ENCODE data around the gene SERTAD3.

Gene SERTAD3

DNA sequence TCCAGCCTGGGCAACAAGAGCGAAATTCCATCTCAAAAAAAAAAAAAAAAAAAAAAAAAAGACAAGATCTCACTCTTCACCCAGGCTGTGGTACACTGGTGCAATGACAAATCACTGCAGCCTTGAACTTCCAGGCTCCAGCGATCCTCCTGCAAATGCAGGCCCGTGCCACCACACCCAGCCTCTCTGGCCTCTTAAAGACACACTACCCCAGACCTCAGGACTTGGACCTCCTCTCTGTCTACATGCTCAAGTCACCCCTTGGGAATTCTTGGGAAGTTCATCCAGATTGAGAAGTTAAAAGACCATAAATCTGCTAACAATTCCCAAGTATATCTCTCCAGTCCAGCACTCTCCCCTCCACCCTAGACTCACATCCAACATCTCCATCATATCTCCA lies 43.6 kb downstream of the SERTAD3 start:
- TF ChIP-seq, protein P1, sequence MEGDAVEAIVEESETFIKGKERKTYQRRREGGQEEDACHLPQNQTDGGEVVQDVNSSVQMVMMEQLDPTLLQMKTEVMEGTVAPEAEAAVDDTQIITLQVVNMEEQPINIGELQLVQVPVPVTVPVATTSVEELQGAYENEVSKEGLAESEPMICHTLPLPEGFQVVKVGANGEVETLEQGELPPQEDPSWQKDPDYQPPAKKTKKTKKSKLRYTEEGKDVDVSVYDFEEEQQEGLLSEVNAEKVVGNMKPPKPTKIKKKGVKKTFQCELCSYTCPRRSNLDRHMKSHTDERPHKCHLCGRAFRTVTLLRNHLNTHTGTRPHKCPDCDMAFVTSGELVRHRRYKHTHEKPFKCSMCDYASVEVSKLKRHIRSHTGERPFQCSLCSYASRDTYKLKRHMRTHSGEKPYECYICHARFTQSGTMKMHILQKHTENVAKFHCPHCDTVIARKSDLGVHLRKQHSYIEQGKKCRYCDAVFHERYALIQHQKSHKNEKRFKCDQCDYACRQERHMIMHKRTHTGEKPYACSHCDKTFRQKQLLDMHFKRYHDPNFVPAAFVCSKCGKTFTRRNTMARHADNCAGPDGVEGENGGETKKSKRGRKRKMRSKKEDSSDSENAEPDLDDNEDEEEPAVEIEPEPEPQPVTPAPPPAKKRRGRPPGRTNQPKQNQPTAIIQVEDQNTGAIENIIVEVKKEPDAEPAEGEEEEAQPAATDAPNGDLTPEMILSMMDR (conservative IDR thresholded peaks at IDR 0.05; ENCODE audit: low read depth, low read length): no peak
- H3K4me3 ChIP-seq (ENCODE audit: low read length): no peak overlapping the region
- no peak for DNase-seq (ENCODE audit: low read depth)

DNA sequence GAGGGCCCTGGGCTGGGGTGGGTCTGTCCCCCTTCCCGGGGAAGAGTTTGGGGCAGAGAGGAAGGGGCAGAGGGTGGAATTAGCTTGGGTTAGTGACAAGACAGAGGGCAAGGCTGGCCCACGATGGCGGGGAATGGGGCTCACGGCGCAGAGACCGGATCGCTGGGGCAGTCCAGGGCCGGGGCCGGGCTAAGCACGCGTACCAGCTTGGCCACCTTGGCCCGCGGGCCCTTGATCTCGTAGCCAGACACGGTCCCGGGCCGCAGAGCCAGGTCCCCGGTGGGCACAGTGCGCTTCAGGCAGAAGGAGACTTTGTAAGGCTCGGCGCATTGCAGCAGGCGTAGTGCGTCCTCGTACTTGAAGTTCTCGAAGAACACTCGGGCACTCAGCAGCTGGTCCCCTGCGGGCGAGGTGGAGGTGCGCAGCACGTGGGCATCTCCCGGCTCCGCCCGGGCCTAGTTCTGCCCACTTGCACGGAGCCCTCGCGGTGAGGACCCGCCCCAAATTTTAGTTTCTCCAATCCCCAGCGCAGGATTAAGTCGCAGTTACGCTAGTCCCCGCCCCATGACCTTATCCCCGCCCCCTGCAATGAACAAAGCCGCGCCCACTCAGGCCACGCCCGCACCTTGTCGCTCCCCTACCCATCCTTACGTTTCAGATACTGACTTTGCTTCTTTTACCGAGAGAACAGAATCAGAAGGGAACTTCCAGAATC lies 45.6 kb downstream of the SERTAD3 start:
- H3K4me3 ChIP-seq (ENCODE audit: low read length): no peak overlapping the region
- TF ChIP-seq, protein P1 (conservative IDR thresholded peaks at IDR 0.05; ENCODE audit: low read depth, low read length): no peak
- no peak for DNase-seq (ENCODE audit: low read depth)

DNA sequence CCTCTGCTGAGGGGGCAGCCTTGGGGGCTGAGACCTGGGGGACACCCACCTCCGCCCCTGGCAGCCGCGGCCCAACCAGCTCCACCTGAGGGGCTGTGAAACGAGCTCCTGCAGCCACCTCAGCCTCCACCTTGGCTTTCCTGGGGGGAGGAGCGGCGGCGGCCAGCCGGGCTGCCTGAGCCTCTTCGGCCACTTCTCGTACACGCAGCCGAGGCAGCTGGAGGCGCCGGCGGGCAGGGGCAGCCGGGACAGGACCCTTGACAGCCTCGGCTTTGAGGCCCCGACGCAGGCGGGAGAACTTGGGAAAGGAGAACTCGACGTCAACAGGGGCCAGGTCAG lies 46.6 kb downstream of the SERTAD3 start:
- H3K4me3 ChIP-seq (ENCODE audit: low read length): no peak overlapping the region
- TF ChIP-seq, protein P1 (conservative IDR thresholded peaks at IDR 0.05; ENCODE audit: low read depth, low read length): no peak
- DNase-seq (ENCODE audit: low read depth): no peak

DNA sequence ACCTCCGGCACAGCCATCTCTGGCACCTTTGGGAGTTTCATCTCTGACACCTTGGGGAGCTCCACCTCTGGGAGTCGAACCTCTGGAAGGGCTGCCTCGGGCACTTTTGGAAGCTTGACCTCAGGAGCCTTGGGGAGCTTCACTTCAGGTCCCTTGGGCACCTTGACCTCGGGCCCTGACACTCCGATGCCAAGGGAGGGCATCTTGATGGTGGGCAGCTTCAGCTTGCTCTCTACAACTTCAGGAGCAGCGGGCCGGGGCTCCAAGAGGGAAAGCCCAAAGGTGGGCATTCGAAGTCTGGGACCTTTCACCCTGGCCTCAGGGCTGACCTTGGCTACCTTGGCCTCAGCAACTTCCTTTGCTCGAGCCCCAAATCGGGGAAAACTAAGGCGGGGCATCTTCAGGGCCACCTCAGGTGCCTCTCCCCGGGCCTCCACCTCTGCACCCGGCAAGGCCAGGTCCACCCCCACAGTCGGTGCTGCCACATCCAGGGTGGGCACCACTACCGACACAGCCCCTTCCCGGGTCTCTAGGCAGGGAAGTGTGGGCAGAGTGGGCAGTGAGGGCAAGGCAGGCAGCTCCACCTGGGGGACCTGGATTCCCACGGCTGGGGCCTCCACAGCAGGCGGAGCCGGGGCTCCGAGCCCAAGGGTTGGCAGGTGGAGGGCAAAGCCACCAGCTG lies 47.1 kb downstream of the SERTAD3 start:
- H3K4me3 ChIP-seq (ENCODE audit: low read length): no peak overlapping the region

DNA sequence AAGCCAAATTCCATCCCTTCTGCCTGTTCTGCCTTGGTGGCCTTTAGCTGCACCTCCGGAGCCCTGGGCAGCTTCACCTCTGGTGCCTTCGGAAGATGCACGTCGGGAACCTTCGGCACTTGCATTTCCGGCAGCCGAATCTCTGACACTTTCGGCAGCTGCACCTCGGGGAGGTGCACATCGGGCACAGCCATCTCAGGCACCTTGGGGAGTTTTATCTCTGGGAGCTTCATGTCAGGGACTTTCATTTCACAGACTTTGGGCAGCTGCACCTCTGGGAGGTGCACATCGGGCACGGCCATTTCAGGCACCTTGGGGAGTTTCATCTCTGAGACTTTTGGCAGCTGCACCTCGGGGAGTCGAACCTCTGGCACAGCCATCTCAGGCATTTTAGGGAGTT lies 48.2 kb downstream of the SERTAD3 start:
- DNase-seq (ENCODE audit: low read depth): no peak
- TF ChIP-seq, protein P1 (conservative IDR thresholded peaks at IDR 0.05; ENCODE audit: low read depth, low read length): no peak
- no peak overlapping the region for H3K4me3 ChIP-seq (ENCODE audit: low read length)

More for the DNA sequence above, 47.1 kb downstream of the SERTAD3 start:
- TF ChIP-seq, protein P1 (conservative IDR thresholded peaks at IDR 0.05; ENCODE audit: low read depth, low read length): no peak
- no peak for DNase-seq (ENCODE audit: low read depth)

DNA sequence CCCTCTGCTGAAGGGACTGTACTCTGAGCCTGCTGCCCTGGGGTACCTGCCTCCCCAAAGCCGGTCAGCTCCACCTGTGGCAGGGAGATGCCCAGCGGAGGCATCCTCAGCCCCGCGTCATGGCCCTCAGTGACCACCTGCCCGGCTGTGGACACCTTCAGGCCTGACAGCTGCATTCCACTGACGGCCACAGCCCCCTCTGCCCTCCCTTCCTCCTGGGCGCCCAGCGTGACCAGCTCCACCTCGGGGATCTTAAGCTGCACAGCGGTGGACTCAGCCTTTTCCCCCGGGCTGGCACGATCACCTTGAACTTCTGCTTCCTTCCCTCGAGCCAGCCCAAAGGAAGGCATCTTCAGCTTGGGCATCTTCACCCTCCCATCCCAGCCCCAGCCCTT lies 49.3 kb downstream of the SERTAD3 start:
- no peak for DNase-seq (ENCODE audit: low read depth)
- TF ChIP-seq, protein P1 (conservative IDR thresholded peaks at IDR 0.05; ENCODE audit: low read depth, low read length): no peak
- no peak overlapping the region for H3K4me3 ChIP-seq (ENCODE audit: low read length)

Measured in retinal pigment epithelial cell (primary cell).